Activated CD4-positive, alpha-beta T cell treated with anti-CD3 and anti-CD28 coated beads for 4 hours (primary cell): Measurements from ENCODE around the gene C6.
"Not testable (repeated sequence)": the region's sequence is repeated elsewhere in the genome, so short reads cannot be mapped to it uniquely, and the experiment has no call there.

Source experiments
- DNase-seq, 2 donors: peaks; one replicate each; pipeline ENCODE4 v3.0.0-alpha.2; 2020

Gene C6

GRCh38 chr5:41196197-41196596, 17.1 kb downstream of the C6 start:
- no peak for DNase-seq

GRCh38 chr5:41195228-41195627, 18.1 kb downstream of the C6 start:
- no peak for DNase-seq

GRCh38 chr5:41194339-41194738, 19.0 kb downstream of the C6 start:
- no peak for DNase-seq

DNA sequence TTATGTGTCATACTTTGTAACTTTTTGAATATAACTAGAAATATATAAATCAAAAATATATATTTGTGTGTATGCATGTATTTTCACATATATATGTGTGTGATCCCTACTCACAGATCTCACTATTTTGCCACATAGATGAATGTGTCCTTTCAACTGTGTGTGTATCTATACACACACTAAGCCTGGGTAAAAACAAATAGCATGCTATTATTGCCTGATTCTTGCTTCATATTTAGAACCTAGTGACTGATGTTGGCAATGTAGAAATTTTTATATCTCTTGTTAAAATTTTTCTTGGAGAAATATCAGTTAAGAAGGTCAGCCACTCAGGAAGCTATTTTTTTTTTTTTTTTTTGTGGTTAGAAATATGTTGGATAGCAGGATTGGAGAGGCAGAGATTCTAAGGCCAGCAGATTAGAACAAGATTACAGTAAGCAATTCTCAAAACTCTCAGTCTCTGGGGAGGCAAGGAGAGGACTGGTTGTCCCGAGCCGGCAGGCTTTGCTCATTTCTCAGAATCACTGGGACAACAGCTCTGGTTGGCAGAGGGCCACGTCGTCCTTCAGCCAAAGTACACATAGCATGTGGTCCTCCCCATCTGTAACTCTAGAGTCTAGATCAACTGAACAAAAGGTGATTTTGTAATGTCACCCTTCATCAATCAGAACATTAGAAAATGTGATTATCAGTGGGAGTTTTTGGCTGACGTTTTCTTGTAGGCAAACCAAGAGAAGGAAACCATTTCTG, 19.7 kb downstream of the C6 start:
- no peak for DNase-seq

DNA sequence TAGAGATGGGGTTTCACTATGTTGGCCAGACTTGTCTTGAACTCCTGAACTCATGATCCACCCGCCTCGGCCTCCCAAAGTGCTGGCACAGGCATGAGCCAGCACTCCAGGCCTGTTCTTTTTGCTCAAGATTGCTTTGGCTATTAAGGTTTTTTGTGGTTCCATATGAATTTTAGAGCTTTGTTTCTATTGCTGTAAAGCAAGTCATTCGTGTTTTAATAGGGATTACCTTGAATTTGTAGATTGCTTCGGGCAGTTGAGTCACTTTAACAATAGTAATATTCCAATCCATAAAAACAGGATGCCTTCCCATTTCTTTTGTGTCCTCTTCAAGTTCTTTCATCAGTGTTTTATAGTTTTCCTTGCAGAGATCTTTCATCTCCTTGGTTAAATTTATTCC, 22.1 kb downstream of the C6 start:
- no peak for DNase-seq

DNA sequence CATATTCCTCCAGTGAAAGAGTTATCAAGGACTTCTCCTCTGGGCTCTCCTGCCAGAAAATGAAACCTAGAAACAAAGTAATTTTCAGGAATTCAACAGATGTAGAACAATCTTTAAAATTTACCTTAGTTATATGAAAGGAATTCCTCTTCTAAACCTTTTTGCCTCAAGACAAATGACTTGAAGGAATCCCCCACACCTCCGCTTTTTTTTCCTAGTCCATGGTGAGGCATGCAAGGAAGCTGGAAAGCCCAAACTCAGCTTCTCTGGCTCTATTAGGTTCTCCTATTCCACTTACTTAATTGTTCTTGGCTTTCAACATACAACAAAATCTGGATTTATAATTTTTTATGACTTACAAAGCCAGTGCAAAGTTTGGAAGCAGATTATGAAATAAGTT, 27.2 kb downstream of the C6 start:
- no peak for DNase-seq

DNA sequence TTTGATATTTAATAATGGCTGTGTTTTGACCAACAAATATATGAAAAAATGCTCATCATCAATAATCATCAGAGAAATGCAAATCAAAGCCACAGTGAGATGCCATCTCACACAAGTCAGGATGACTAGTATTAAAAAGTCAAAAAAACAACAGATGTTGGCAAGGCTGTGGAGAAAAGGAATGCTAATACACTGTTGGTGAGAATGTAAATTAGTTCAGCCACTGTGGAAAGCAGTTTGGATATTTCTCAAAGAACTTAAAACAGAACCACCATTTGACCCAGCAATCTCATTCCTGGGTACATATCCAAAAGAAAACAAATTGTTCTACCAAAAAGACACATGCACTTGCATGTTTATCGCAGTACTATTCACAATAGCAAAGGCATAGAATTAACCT, 30.0 kb downstream of the C6 start:
- DNase-seq: not testable (repeated sequence)

- DNase-seq: no peak
These were observed 30.7 kb downstream of the C6 start for GRCh38 chr5:41182666-41183065.

DNA sequence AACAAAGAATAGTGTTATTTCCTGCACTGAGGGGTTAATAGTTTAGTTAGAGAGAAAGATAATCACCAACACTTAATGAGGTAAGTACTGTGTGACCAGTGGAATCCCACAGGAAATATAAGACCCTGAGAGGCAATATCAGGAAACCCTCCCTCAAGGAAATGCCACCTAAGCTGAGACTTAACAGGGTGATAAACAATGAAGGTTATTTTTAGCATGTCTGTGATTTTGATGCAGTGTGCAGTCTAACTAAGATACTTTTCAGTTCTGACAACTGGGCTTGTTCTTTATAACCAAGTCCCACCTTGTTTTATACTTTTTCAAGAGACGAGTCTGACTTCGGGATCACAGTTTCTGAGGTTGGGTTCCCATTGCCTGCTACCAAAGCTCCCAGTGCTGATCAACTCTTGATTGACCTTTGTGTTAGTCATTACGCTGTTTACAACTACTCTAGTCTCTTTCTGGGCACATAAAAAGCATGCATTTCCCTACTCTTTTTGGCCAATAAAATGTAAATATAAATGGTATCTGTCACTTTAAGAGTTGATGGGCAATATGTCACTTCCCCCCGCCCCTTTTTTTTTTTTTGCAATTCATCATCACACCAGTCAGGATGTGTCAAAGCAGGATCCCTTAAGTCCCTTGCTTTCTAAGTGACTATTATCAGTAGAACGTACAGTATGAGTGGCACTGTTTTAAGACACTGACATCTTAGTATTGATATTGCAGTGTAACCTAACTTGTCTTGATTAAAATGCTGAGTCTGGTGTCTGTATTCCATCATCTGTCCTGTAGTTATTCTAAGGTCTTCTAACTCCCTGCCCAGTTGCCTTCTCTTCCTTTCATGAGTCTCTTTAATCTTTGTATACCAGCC, 31.4 kb downstream of the C6 start:
- no peak for DNase-seq

DNA sequence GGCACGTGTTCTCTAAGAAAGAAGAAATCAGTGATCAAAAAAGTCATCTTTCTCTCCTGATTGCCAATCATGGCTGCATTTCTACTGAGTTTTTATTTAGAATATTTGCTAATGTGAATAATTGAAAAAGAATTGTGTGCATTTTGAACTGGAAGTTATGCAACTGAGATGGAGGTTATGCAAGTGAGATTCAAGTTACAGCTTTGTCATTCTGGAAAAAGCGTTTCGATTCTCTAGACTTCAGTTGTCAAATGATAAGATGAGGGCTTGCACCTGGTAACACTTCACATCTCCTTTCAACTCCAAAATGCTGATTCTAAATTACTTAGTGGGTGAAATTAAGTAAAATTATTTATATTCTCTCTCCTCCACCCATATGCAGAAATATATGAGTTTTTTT, 36.4 kb downstream of the C6 start:
- no peak for DNase-seq

DNA sequence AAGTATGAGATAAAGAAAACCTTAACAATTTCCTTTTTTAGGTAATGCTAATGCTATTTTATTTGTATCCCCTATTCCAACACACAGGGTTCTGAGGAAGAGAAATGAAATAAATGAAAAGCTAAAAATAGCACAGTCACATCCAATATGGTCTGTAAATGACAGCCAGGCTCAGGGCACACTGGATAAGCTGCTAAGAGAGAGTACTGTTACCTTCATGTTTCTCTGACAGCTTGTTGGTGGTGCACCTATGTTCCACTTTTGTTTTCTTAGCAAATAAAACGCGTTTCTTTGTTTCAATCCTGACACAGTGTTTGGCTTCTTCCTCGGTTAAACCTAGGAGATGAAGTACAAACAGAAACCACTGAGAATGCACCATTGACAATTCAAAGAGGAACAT, 41.3 kb downstream of the C6 start:
- no peak for DNase-seq

- DNase-seq: no peak
These were observed 52.1 kb downstream of the C6 start for GRCh38 chr5:41161271-41161670.

- DNase-seq: no peak
These were observed 55.9 kb downstream of the C6 start for GRCh38 chr5:41157272-41157894.

- no peak for DNase-seq
These were observed 56.6 kb downstream of the C6 start for GRCh38 chr5:41156739-41157138.

GRCh38 chr5:41154491-41154890, 58.8 kb downstream of the C6 start:
- DNase-seq: no peak

GRCh38 chr5:41151564-41151963, 61.8 kb downstream of the C6 start:
- DNase-seq: no peak

- DNase-seq: no peak
These were observed 64.9 kb downstream of the C6 start for GRCh38 chr5:41148448-41148847.

DNA sequence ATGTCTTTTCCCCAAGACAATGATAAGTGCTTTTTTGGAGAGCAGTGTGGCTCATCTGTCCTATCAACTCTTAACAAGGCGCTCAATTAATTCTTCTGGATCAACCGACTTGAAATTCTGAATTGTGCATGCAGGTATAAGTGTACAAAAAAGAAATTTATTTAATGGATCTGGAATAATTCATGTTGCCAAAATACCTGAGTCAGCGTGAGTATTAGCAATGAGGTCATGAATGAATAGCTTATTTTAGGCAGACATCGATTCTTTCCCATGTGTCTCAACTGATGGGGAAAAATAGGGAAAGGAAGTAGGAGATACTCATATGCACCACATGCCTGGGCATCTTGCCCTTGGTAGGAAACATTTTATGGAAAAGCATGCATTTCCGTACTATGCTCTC, 68.0 kb downstream of the C6 start:
- no peak for DNase-seq

DNA sequence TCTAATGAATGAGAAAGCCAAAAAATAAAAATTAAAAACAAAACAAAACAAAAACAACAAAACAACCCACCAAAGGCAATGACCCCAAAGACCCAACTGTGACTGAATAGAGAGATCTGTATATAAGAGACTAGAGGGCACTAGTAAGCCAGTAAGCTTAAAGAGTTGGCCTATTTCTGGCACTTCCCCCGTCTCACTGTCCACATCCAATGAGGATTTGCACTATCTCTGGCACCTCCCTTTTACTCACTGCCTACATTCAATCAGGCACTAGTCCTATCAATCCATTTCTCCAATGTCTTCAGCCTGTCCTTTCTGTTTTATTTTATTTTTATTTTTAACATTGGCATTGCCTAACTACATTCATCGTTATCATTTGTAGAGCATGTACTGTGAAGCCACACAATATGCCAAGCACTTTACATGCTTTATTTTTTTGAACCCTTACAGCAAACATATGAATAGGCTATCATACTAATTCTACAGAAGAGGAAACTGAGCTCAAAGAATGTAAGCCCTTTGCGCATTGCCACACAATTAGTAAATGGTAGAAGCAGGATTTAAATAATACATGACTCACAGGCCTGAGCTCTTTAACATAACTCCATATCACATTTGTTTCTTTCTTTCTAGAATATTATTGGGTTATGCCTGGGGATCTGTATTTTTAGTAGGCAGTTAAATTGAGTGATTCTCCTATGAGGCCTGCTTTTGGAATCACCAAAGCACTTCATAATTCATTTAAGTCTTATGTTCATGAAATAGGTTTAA, 70.0 kb downstream of the C6 start:
- DNase-seq: no peak

DNA sequence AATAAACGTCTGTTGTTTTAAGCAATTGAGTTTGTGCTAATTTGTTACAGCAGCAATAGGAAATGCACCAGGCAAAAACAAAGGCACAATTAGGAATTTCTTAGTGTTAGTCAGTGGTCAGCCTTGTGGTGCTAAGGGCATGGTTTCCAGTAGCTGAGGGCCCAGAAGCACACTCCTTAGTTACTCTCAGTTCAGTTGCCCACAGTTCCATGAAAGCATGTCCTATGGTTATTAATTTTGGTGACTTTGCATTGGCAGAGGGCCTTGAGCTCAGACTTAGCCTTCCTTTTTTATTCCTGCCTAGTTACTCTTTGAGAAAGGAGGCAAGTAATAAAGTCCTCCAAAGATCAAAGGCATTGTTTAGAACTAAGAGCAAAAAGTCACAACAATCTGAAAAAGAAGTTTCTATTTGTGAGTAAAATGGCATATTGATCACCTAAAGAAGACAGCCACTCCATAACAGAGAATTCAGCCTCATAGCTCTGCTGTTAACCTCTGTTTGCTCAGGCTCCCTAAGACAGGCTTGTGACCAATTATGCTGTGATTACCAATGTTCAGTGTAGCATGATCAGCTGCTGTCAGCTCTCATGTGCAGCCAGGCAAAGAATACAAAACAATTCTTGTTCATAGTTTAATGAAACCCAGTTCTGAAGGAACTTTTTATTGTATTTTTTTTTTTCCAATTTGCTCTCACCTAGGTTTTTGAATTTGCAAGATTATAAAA, 85.2 kb downstream of the C6 start:
- no peak for DNase-seq

DNA sequence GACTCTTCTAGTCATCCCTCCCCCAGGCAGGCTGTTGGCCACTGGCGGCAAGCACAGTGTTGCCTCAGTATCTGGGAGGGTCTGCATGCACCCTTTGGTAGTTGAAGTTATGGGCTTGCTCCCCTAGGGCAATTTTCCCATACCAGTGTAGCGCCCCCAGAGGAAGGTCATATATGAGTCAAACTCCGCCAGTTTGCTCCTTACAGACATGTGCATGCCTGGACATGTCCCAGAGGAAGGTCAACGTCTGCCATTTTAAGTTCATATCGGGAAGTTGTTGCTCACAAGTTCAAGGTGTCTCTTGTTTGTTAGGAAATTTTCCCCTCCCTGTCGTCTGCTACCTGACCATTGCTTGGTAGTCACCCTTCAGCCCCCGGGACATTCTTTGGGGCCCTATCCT, 90.9 kb downstream of the C6 start:
- no peak for DNase-seq

DNA sequence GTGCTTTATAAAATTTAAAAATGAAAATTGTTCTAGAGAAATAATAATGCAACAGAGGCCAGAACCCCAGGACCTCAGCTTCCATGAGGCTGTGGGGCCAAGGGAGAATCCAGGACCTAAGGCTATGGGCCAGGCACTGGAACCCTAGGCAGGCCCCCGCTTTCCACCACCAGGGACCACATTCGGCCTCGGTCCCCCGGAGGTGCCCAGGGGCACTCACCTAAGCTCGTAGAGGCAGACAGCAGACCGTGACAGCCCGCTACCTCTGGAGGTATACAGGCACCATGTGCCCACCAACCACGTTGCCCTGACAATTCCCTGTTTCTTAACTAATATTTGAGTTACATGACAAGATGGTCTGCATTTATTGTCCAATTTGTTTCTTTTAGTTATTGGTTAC, 92.7 kb downstream of the C6 start:
- no peak for DNase-seq

- DNase-seq: no peak
These were observed 95.2 kb downstream of the C6 start for GRCh38 chr5:41118177-41118576.
